ENCODE measurements around the gene FRMD7. TPM values are rescaled to one million over a fixed set of nuclear protein-coding genes. Genes with fewer than 3 reads are reported as not detected.

Gene FRMD7, protein sequence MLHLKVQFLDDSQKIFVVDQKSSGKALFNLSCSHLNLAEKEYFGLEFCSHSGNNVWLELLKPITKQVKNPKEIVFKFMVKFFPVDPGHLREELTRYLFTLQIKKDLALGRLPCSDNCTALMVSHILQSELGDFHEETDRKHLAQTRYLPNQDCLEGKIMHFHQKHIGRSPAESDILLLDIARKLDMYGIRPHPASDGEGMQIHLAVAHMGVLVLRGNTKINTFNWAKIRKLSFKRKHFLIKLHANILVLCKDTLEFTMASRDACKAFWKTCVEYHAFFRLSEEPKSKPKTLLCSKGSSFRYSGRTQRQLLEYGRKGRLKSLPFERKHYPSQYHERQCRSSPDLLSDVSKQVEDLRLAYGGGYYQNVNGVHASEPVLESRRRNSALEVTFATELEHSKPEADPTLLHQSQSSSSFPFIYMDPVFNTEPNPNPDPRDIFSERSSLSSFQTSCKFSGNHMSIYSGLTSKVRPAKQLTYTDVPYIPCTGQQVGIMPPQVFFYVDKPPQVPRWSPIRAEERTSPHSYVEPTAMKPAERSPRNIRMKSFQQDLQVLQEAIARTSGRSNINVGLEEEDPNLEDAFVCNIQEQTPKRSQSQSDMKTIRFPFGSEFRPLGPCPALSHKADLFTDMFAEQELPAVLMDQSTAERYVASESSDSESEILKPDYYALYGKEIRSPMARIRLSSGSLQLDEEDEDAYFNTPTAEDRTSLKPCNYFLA
- total RNA-seq: not detected in 2 replicates
- long read RNA-seq: 0 reads

DNA sequence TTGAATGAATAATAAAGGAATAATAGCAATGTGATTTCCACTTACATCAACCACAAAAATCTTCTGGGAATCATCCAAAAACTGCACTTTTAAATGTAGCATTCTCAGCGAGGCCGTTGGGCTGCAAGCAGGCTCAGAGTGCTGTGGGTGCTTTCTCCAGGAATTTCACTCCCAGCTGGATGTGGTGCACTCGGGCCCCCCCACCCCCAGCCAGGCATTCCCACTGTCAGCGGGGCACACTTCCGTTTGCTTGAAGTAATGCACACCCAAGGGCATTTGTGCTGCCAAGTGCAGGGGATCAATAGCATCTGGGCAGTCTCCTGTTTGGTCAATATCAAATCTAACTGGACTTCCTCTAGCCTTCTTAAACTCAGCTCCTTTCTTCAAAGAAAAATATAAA, at the start of gene FRMD7:
TSS of gene FRMD7 (minus strand) at position 278 of the 400 bp plus-strand sequence. CDS start at position 102, 176 bp downstream.
- peaks cover 4% of the 10 kb centered on the region for H3K4me1 Mint-ChIP-seq (ENCODE audit: low read depth)
- H3K27me3 Mint-ChIP-seq: no peaks in the 10 kb centered on the region
- H3K36me3 Mint-ChIP-seq (ENCODE audit: insufficient read depth): peaks cover 1% of the 10 kb centered on the region
- TF ChIP-seq, protein P1, sequence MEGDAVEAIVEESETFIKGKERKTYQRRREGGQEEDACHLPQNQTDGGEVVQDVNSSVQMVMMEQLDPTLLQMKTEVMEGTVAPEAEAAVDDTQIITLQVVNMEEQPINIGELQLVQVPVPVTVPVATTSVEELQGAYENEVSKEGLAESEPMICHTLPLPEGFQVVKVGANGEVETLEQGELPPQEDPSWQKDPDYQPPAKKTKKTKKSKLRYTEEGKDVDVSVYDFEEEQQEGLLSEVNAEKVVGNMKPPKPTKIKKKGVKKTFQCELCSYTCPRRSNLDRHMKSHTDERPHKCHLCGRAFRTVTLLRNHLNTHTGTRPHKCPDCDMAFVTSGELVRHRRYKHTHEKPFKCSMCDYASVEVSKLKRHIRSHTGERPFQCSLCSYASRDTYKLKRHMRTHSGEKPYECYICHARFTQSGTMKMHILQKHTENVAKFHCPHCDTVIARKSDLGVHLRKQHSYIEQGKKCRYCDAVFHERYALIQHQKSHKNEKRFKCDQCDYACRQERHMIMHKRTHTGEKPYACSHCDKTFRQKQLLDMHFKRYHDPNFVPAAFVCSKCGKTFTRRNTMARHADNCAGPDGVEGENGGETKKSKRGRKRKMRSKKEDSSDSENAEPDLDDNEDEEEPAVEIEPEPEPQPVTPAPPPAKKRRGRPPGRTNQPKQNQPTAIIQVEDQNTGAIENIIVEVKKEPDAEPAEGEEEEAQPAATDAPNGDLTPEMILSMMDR (IDR thresholded peaks at IDR 0.05; ENCODE audit: unreplicated experiment): no peak
- no peak within 1 kb of the TSS for H3K4me3 Mint-ChIP-seq (ENCODE audit: low read depth)
- no peak within 1 kb of the TSS for H3K27ac Mint-ChIP-seq
- no peak for DNase-seq (ENCODE audit: low spot score, unreplicated experiment)
- peaks cover 2% of the 10 kb centered on the region for H3K9me3 Mint-ChIP-seq (ENCODE audit: low read depth)

GRCh38 chrX:132173647-132174046, 45.8 kb upstream of the FRMD7 start:
- H3K27ac Mint-ChIP-seq: peak overlapping the region; percentile 11

GRCh38 chrX:132171881-132172280, 44.1 kb upstream of the FRMD7 start:
- TF ChIP-seq, protein P1 (IDR thresholded peaks at IDR 0.05; ENCODE audit: unreplicated experiment): no peak
- Mint-ChIP-seq H3K36me3 (ENCODE audit: insufficient read depth) (no peaks in the 10 kb centered on the region), H3K27me3 (no peaks in the 10 kb centered on the region), H3K27ac (no peak overlapping the region), H3K4me3 (ENCODE audit: low read depth) (no peak overlapping the region), H3K9me3 (ENCODE audit: low read depth) (no peaks in the 10 kb centered on the region), H3K4me1 (ENCODE audit: low read depth) (peaks cover 15% of the 10 kb centered on the region)
- DNase-seq (ENCODE audit: low spot score, unreplicated experiment): no peak

More at GRCh38 chrX:132173647-132174046, 45.8 kb upstream of the FRMD7 start:
- Mint-ChIP-seq H3K4me3 (ENCODE audit: low read depth) (no peak overlapping the region), H3K36me3 (ENCODE audit: insufficient read depth) (no peaks in the 10 kb centered on the region), H3K27me3 (no peaks in the 10 kb centered on the region), H3K4me1 (ENCODE audit: low read depth) (peaks cover 15% of the 10 kb centered on the region), H3K9me3 (ENCODE audit: low read depth) (no peaks in the 10 kb centered on the region)
- TF ChIP-seq, protein P1 (IDR thresholded peaks at IDR 0.05; ENCODE audit: unreplicated experiment): no peak
- DNase-seq (ENCODE audit: low spot score, unreplicated experiment): no peak

DNA sequence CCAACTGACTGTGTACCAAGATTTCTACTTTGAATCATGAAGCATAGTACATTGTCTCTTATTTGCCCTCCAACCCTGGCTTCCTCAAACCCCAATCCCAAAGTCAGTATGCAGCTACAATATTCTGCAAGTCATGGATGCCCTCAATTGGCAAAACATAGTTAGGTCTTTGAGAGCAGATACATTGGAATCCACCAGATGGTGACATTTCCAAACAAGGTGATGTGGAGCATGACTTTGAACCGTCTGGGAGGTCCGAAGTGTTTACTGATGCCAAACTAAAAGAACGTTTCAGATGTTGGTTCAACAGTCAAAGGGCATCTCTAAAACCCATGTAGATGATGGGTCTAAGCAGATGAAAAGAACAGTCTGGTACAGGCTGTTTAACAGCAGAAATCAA, 43.7 kb upstream of the FRMD7 start:
- TF ChIP-seq, protein P1 (IDR thresholded peaks at IDR 0.05; ENCODE audit: unreplicated experiment): no peak
- H3K27me3 Mint-ChIP-seq: no peaks in the 10 kb centered on the region

GRCh38 chrX:132169554-132169953, 41.7 kb upstream of the FRMD7 start:
- Mint-ChIP-seq H3K36me3 (ENCODE audit: insufficient read depth) (no peaks in the 10 kb centered on the region), H3K27me3 (no peaks in the 10 kb centered on the region), H3K27ac (peak overlapping the region; percentile 55), H3K4me1 (ENCODE audit: low read depth) (peaks cover 15% of the 10 kb centered on the region), H3K4me3 (ENCODE audit: low read depth) (no peak overlapping the region), H3K9me3 (ENCODE audit: low read depth) (peaks cover 7% of the 10 kb centered on the region)
- DNase-seq (ENCODE audit: low spot score, unreplicated experiment): no peak
- TF ChIP-seq, protein P1 (IDR thresholded peaks at IDR 0.05; ENCODE audit: unreplicated experiment): no peak

More for the DNA sequence above, 43.7 kb upstream of the FRMD7 start:
- Mint-ChIP-seq H3K4me1 (ENCODE audit: low read depth) (peaks cover 15% of the 10 kb centered on the region), H3K4me3 (ENCODE audit: low read depth) (no peak overlapping the region), H3K36me3 (ENCODE audit: insufficient read depth) (no peaks in the 10 kb centered on the region), H3K27ac (no peak overlapping the region), H3K9me3 (ENCODE audit: low read depth) (no peaks in the 10 kb centered on the region)
- DNase-seq (ENCODE audit: low spot score, unreplicated experiment): no peak

Data from progenitor cell of endocrine pancreas (in vitro differentiated cells).